OCI-LY1 (cell line): ENCODE data around the gene DCC.

ENCODE experiments used
- CTCF ChIP-seq: fragments of 200-600 bp; sonication (generic), shearing (Covaris generic); IDR thresholded peaks from 2 replicates; pipeline ENCODE4 v1.5.1; 2017; ENCODE audit warnings: mild to moderate bottlenecking, antibody characterized with exemption, low read length, moderate library complexity, mixed read lengths
- EZH2 ChIP-seq: fragments of 200-600 bp; sonication (generic), shearing (Covaris generic); IDR thresholded peaks from 2 replicates; pipeline ENCODE4 v1.8.0; 2017; ENCODE audit warnings: borderline replicate concordance, mixed run types, mild to moderate bottlenecking, antibody characterized with exemption, low read length, moderate library complexity, mixed read lengths

- no peak for TF ChIP-seq EZH2
- no peak for TF ChIP-seq CTCF
These were observed 1101.9 kb downstream of the DCC start for GRCh38 chr18:53441761-53442414.
